ENCODE results near the gene XYLT1.

DNA sequence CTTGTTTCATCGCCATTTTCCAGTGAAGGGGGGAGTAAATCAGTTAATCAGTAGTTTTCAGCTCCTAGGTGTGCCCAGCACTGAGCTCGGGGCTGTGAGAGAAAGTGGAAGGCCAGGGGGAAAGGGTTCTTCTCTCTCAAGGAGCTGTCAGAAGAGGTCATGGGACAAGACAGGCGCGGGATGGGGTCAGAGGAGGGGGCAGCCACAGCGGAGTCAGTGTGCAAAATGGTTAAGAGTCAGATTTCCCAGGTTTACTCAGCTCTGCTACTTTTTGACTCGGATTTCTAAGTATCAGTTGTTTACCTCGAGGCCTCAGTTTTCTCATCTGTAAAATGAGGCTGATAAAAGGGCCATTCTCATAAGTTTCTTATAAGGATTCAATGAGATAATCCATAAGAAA lies 4.3 kb upstream of the XYLT1 start:
- TF ChIP-seq CTCF (IDR thresholded peaks at IDR 0.05) (no peak), POLR2A (IDR thresholded peaks at IDR 0.05) (no peak)
